VCaP (cell line): Measurements from ENCODE around the gene MCRIP2.

Source experiments
- H3K27ac ChIP-seq: fragments of 450-650 bp; 2 replicates; pipeline ENCODE4 v1.5.1; 2017
- CTCF ChIP-seq: fragments of 450-650 bp; conservative IDR thresholded peaks from 2 replicates; pipeline ENCODE4 v1.5.1; 2017; ENCODE audit warnings: mild to moderate bottlenecking, moderate library complexity

The MCRIP2 gene

GRCh38 chr16:640614-641013, 1.0 kb upstream of the MCRIP2 start:
- no peak overlapping the region for H3K27ac ChIP-seq
- TF ChIP-seq CTCF, result no peak

GRCh38 chr16:642189-643049, 791 bp downstream of the MCRIP2 start:
- no peak for TF ChIP-seq CTCF
- peak overlapping the region; percentile 86 for H3K27ac ChIP-seq

- H3K27ac ChIP-seq, result peak overlapping the region; percentile 86
- TF ChIP-seq CTCF, result no peak
Observed at GRCh38 chr16:643050-643368, 1.4 kb downstream of the MCRIP2 start.

- TF ChIP-seq CTCF, result no peak
- H3K27ac ChIP-seq, result no peak overlapping the region
Observed at GRCh38 chr16:644556-644955, 2.9 kb downstream of the MCRIP2 start.

GRCh38 chr16:645852-646678, 4.4 kb downstream of the MCRIP2 start:
- no peak overlapping the region for H3K27ac ChIP-seq

GRCh38 chr16:646679-647172, 5.1 kb downstream of the MCRIP2 start:
- no peak for TF ChIP-seq CTCF
- no peak overlapping the region for H3K27ac ChIP-seq

More at GRCh38 chr16:645852-646678, 4.4 kb downstream of the MCRIP2 start:
- no peak for TF ChIP-seq CTCF

GRCh38 chr16:647173-647902, 5.7 kb downstream of the MCRIP2 start:
- H3K27ac ChIP-seq, result no peak overlapping the region
- no peak for TF ChIP-seq CTCF
